CD14-positive monocyte (primary cell): Measurements from ENCODE around the gene SERPINB1. TPM values are rescaled to one million over a fixed set of nuclear protein-coding genes. Genes with fewer than 3 reads are reported as not detected.
A peak's percentile ranks its signal among the peaks of the same experiment; 100 is the strongest.

ENCODE experiments used
- DNase-seq, 3 donors: peaks; one replicate each; pipeline ENCODE4 v3.0.0-alpha.2; 2011 to 2022
- H2AFZ ChIP-seq: 2 replicates; pipeline ENCODE4 v1.6.0; 2012; ENCODE audit warnings: mild to moderate bottlenecking, low read depth, low read length, inconsistent platforms; ENCODE audit not compliant: insufficient read depth, poor library complexity, severe bottlenecking
- H3K27ac ChIP-seq, 2 donors: 1 replicate in 1 of 2; 2 replicates in 1 of 2; pipeline ENCODE4 v1.5.1; 2012 to 2013; ENCODE audit warnings: low read length in 2 of 2, control low read depth in 1 of 2, inconsistent platforms in 1 of 2, low read depth in 1 of 2, mild to moderate bottlenecking in 1 of 2
- H3K27me3 ChIP-seq, 2 donors: one replicate each; pipeline versions ENCODE4 v1.6.0 to v1.6.1; 2011 to 2013; ENCODE audit warnings: low read length in 2 of 2; ENCODE audit not compliant: control insufficient read depth in 2 of 2, insufficient read depth in 2 of 2
- H3K36me3 ChIP-seq, 2 donors: replicated peaks in 1 of 2; 1 replicate in 1 of 2; 2 replicates in 1 of 2; pipeline versions ENCODE4 v1.5.1 to v1.6.1; 2012 to 2013; ENCODE audit warnings: low read length in 2 of 2, control low read depth in 1 of 2, inconsistent platforms in 1 of 2, mild to moderate bottlenecking in 1 of 2; ENCODE audit not compliant: insufficient read depth in 2 of 2, control insufficient read depth in 1 of 2
- H3K4me1 ChIP-seq, 2 donors: 1 replicate in 1 of 2; 2 replicates in 1 of 2; pipeline versions ENCODE4 v1.5.1 to v1.6.1; 2012 to 2013; ENCODE audit warnings: low read length in 2 of 2, control low read depth in 1 of 2, inconsistent platforms in 1 of 2, mild to moderate bottlenecking in 1 of 2, moderate library complexity in 1 of 2; ENCODE audit not compliant: insufficient read depth in 2 of 2, control insufficient read depth in 1 of 2
- H3K4me2 ChIP-seq: replicated peaks from 2 replicates; pipeline ENCODE3; 2012; ENCODE audit warnings: low read length, moderate library complexity, mild to moderate bottlenecking; ENCODE audit not compliant: poor library complexity, severe bottlenecking; ENCODE audit errors: extremely low read depth
- H3K4me3 ChIP-seq, 3 experiments: fragments of 200-600 bp in 1 of 3; sonication (generic) in 1 of 3; replicated peaks in 1 of 3; 1 replicate in 2 of 3; 2 replicates in 1 of 3; pipeline ENCODE4 v1.5.1; 2011 to 2013; ENCODE audit warnings: low read length in 3 of 3, mild to moderate bottlenecking in 3 of 3, control low read depth in 2 of 3, low read depth in 2 of 3, inconsistent platforms in 1 of 3, moderate library complexity in 1 of 3
- H3K79me2 ChIP-seq: 2 replicates; pipeline ENCODE4 v1.6.0; 2012; ENCODE audit warnings: mild to moderate bottlenecking, control low read depth, inconsistent platforms, low read length, moderate library complexity; ENCODE audit not compliant: insufficient read depth
- H3K9ac ChIP-seq: 2 replicates; pipeline ENCODE4 v1.6.0; 2017; ENCODE audit warnings: low read length, mild to moderate bottlenecking; ENCODE audit not compliant: insufficient read depth, poor library complexity, severe bottlenecking
- H3K9me3 ChIP-seq, 2 donors: replicated peaks in 1 of 2; 1 replicate in 1 of 2; 2 replicates in 1 of 2; pipeline versions ENCODE4 v1.5.1 to v1.6.1; 2012 to 2013; ENCODE audit warnings: low read length in 2 of 2, control low read depth in 1 of 2; ENCODE audit not compliant: control insufficient read depth in 1 of 2, insufficient read depth in 1 of 2
- H4K20me1 ChIP-seq: 2 replicates; pipeline ENCODE4 v1.6.0; 2012; ENCODE audit warnings: mild to moderate bottlenecking, low read length, control low read depth, moderate library complexity; ENCODE audit not compliant: insufficient read depth
- H3K27ac Mint-ChIP-seq, 7 donors: one replicate each; pipeline ENCODE4 v1.8.0; 2020; ENCODE audit warnings: mild to moderate bottlenecking in 7 of 7, mixed read lengths in 7 of 7, moderate library complexity in 6 of 7, inconsistent platforms in 2 of 7
- H3K27me3 Mint-ChIP-seq, 3 donors: one replicate each; pipeline ENCODE4 v1.8.0; 2021 to 2022; ENCODE audit warnings: low read depth in 3 of 3, mild to moderate bottlenecking in 3 of 3, mixed read lengths in 3 of 3, moderate library complexity in 3 of 3, inconsistent platforms in 1 of 3
- H3K36me3 Mint-ChIP-seq, 2 donors: one replicate each; pipeline ENCODE4 v1.8.0; 2020; ENCODE audit warnings: mixed read lengths in 2 of 2, inconsistent platforms in 1 of 2, mild to moderate bottlenecking in 1 of 2
- H3K4me1 Mint-ChIP-seq: one replicate; pipeline ENCODE4 v1.8.0; 2020; ENCODE audit warnings: mild to moderate bottlenecking, mixed read lengths
- H3K4me3 Mint-ChIP-seq, 2 donors: one replicate each; pipeline ENCODE4 v1.8.0; 2020; ENCODE audit warnings: mild to moderate bottlenecking in 2 of 2, mixed read lengths in 2 of 2, moderate library complexity in 1 of 2
- H3K9me3 Mint-ChIP-seq, 7 donors: one replicate each; pipeline ENCODE4 v1.8.0; 2020 to 2022; ENCODE audit warnings: mixed read lengths in 7 of 7, mild to moderate bottlenecking in 6 of 7, moderate library complexity in 6 of 7, inconsistent platforms in 2 of 7
- WGBS: methylation state at CpG from one replicate; pipeline ENCODE4 v1.1.5; 2013; ENCODE audit warnings: missing lambda C conversion rate; ENCODE audit not compliant: insufficient coverage; 5-methylcytosine and 5-hydroxymethylcytosine counted together
- intact Hi-C, 2 donors: fragments of 100-400 bp; cut with micrococcal nuclease; formaldehyde crosslinking; loops; one replicate each; pipeline versions ENCODE4 v1.15.0 to v1.15.1; 2023
- polyA plus RNA-seq, 3 donors: library from polyadenylated mRNA; depleted of rRNA in 1 of 3; unstranded in 2 of 3; stranded (reverse) in 1 of 3; fragments of 300-500 nt in 2 of 3; fragments of >200 nt in 1 of 3; fragmentation: Illumina TruSeq in 2 of 3; gene quantifications; 1 replicate in 2 of 3; 2 replicates in 1 of 3; pipeline ENCODE4 v1.2.3, GENCODE V29; 2012 to 2021
- TF ChIP-seq, protein P1 (sequence below): fragments of 200-600 bp; IDR thresholded peaks from one replicate; pipeline ENCODE4 v1.8.0; 2022; ENCODE audit warnings: antibody characterized with exemption, mild to moderate bottlenecking

Gene SERPINB1
- polyA plus RNA-seq, 3 donors: 126 to 307 (median 306) TPM

DNA sequence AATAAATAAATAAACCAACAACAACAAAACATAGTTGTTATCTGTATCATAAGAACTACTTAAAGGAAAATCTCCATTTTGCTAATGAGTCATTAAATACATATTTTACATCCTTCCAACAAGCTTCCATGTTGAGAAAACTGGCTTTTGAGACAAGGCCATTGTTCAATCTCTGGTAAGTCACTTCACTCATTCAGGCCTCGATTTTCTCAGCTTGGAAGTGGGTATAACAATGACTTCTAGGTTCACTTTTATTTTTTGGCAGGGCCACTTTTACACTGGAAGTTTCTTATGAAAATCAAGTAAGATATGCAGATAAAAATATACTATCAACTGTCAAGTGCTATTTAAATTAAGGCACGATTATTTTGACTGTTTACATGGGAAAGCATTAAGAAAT is 46.5 kb downstream of the SERPINB1 start:
- DNase-seq: no peak
- intact Hi-C loops: no loop called here
- Mint-ChIP-seq H3K27ac (peak overlapping the region; percentile 97 to 100 (median 99)), H3K4me1 (peaks cover 88% of the 10 kb centered on the region), H3K27me3 (peaks cover 0 to 4% (median 1%) of the 10 kb centered on the region in 3 donors), H3K9me3 (peaks cover 0 to 5% (median 0%) of the 10 kb centered on the region in 7 donors), H3K4me3 (no peak overlapping the region), H3K36me3 (peaks cover 3 to 4% of the 10 kb centered on the region in 2 donors)
- no peak overlapping the region for H2AFZ ChIP-seq
- TF ChIP-seq, protein P1, sequence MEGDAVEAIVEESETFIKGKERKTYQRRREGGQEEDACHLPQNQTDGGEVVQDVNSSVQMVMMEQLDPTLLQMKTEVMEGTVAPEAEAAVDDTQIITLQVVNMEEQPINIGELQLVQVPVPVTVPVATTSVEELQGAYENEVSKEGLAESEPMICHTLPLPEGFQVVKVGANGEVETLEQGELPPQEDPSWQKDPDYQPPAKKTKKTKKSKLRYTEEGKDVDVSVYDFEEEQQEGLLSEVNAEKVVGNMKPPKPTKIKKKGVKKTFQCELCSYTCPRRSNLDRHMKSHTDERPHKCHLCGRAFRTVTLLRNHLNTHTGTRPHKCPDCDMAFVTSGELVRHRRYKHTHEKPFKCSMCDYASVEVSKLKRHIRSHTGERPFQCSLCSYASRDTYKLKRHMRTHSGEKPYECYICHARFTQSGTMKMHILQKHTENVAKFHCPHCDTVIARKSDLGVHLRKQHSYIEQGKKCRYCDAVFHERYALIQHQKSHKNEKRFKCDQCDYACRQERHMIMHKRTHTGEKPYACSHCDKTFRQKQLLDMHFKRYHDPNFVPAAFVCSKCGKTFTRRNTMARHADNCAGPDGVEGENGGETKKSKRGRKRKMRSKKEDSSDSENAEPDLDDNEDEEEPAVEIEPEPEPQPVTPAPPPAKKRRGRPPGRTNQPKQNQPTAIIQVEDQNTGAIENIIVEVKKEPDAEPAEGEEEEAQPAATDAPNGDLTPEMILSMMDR: no peak
- peak overlapping the region; percentile 50 for H3K9ac ChIP-seq
- H3K4me1 ChIP-seq: peaks cover 85 to 90% of the 10 kb centered on the region in 2 donors
- peak overlapping the region; percentile 94 to 95 for H3K27ac ChIP-seq
- peaks cover 5% of the 10 kb centered on the region for H3K79me2 ChIP-seq
- H3K36me3 ChIP-seq: no peaks in the 10 kb centered on the region
- H4K20me1 ChIP-seq: no peaks in the 10 kb centered on the region
- H3K27me3 ChIP-seq: no peaks in the 10 kb centered on the region
- H3K9me3 ChIP-seq: no peaks in the 10 kb centered on the region
- H3K4me2 ChIP-seq: peak overlapping the region; percentile 45
- no CpG with 5 or more reads among the region's 2 CpGs for WGBS
- peak overlapping the region in 1 of 3 experiments; percentile 47 for H3K4me3 ChIP-seq

DNA sequence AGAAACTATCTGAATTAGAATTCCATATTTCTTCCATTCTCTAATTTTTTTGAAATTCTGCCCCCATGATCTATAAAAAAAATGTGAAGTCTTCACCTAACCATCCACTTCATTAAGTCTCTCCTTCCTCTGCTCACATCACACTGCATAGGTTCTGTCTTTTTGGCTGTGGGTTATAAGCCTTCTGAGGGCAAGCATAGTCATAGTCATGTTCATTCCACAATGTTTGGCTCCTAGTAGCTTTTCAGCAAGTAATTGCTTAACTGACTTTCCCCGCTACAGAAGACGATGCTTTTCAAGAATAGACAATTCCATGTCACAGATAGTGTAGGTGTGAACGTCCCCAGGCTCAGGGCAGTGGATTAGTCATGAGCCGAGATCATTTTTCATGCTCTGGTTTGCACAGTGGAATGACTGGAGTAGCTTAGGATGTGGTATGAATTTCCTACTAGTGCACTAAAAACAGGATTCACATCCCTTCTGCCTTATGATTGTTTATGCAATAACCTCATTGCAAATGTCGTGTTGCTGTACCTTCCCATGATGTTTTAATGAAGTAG is 47.4 kb downstream of the SERPINB1 start:
- Mint-ChIP-seq H3K4me3 (no peak overlapping the region), H3K27ac (peak overlapping the region; percentile 98 to 100 (median 99)), H3K36me3 (peaks cover 4 to 6% of the 10 kb centered on the region in 2 donors), H3K9me3 (peaks cover 0 to 5% (median 0%) of the 10 kb centered on the region in 7 donors), H3K4me1 (peaks cover 79% of the 10 kb centered on the region), H3K27me3 (peaks cover 0 to 4% (median 1%) of the 10 kb centered on the region in 3 donors)
- H3K4me3 ChIP-seq: peak overlapping the region in 1 of 3 experiments; percentile 37
- TF ChIP-seq, protein P1: no peak
- H3K27me3 ChIP-seq: no peaks in the 10 kb centered on the region
- 20% methylated on average over 3 of the region's 5 CpGs for WGBS
- H3K9ac ChIP-seq: peak overlapping the region; percentile 16
- H3K4me1 ChIP-seq: peaks cover 77 to 82% of the 10 kb centered on the region in 2 donors
- peak in 2 of 3 donors; percentile 61 to 75 for DNase-seq
- peak overlapping the region; percentile 56 for H3K4me2 ChIP-seq
- H3K79me2 ChIP-seq: no peaks in the 10 kb centered on the region
- no peaks in the 10 kb centered on the region for H3K9me3 ChIP-seq
- H2AFZ ChIP-seq: no peak overlapping the region
- intact Hi-C loops: loop anchor here in 1 of 2 donors (5.0 kb wide), 2 partner anchors 43 to 138 kb away; no protein-coding TSS in a partner anchor
- H3K36me3 ChIP-seq: peaks cover 0 to 1% of the 10 kb centered on the region in 2 donors
- H3K27ac ChIP-seq: peak overlapping the region; percentile 94 to 95
- no peaks in the 10 kb centered on the region for H4K20me1 ChIP-seq
